Epithelial cell of proximal tubule (primary cell): ENCODE results near the gene WNT16. TPM values are rescaled to one million over a fixed set of nuclear protein-coding genes. Genes with fewer than 3 reads are reported as not detected.

Experiments
- DNase-seq: peaks from one replicate; pipeline ENCODE4 v3.0.0-alpha.2; 2011; ENCODE audit warnings: low read depth
- H3K4me3 ChIP-seq: 2 replicates; pipeline ENCODE4 v1.5.1; 2011; ENCODE audit warnings: low read depth, mild to moderate bottlenecking, low read length
- total RNA-seq: library from RNA; depleted of rRNA; stranded (reverse); fragments of >200 nt; gene quantifications from 2 replicates; pipeline ENCODE4 v1.2.3, GENCODE V29; 2015
- TF ChIP-seq, protein P1 (sequence below): conservative IDR thresholded peaks from 2 replicates; pipeline ENCODE4 v1.5.1; 2012; ENCODE audit warnings: low read depth, mild to moderate bottlenecking, low read length

Gene WNT16
- total RNA-seq, 1 donor from 2014 or later: not detected

DNA sequence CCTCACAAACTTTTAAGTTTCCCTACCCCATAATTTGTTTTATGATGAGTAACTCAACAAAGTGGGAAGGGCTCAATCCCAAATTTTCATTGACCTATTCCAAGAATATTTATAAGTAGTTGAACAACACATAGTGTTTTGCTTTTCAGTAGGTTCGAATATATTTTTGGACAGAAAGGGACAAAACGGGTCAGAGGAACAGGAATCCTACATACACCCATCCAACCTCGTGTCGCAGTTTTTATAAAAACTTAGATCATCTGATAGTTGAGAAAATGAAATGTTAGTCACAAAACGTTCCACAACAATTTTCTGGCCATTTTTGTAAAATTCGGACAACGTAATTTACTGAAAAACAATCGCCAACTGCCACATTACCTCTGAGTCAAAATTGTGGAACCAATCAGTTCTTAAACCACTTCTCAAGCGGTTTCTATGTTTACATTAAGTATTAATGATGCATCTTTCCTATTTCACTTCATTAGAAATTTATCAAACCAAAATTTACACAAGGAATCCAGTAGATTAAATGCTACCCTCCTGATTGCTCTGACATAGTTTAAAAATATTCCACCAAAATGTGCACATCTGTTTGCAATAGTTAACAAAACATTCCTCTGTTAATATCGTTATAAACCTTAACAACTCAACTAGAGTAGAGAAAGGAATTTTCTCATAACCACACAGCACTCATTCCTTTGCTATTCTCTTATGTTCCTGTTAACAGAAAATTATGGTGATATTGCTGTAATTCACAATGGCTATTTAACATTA lies 6.3 kb downstream of the WNT16 start:
- TF ChIP-seq, protein P1, sequence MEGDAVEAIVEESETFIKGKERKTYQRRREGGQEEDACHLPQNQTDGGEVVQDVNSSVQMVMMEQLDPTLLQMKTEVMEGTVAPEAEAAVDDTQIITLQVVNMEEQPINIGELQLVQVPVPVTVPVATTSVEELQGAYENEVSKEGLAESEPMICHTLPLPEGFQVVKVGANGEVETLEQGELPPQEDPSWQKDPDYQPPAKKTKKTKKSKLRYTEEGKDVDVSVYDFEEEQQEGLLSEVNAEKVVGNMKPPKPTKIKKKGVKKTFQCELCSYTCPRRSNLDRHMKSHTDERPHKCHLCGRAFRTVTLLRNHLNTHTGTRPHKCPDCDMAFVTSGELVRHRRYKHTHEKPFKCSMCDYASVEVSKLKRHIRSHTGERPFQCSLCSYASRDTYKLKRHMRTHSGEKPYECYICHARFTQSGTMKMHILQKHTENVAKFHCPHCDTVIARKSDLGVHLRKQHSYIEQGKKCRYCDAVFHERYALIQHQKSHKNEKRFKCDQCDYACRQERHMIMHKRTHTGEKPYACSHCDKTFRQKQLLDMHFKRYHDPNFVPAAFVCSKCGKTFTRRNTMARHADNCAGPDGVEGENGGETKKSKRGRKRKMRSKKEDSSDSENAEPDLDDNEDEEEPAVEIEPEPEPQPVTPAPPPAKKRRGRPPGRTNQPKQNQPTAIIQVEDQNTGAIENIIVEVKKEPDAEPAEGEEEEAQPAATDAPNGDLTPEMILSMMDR: no peak
- DNase-seq: no peak

DNA sequence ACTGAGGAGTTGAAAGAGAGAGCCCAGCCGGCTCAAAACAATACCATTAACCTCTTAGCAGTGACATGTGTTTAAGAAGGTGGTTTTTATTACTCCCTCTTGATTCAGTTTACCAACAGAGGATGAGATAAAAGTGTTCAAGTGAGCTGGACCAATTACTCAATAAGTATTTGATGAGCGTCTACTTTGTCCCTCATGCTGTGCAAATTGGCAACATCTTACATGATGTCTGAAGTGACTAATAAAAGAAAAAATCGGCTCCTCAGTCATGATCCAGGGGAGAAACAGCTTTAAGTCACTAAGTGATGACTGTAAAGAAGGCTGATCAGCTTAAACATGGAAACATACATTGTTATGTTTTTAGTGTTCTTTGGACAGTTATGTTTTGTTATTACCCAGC lies 7.8 kb downstream of the WNT16 start:
- TF ChIP-seq, protein P1: no peak
- no peak for DNase-seq

More for the DNA sequence above, 6.3 kb downstream of the WNT16 start:
- no peak overlapping the region for H3K4me3 ChIP-seq

DNA sequence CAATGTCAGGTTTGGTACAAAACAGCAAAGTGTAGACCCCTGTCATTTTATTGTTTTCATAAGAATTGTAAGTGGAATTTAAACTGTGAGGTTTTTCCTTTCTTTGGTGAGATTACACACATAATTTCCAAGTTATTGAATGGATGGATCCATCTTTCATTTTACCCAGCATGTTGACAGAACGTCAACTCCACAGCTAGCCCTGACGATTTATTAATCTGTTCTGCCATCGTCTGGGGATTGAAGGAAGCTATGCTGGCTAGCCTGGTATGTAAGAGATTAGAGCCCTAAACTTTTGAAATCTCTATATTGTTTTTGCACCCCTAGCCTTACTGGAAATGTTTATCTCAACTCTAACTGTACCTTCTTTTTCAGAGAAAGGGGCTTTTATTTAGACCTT lies 8.6 kb downstream of the WNT16 start:
- DNase-seq: no peak
- TF ChIP-seq, protein P1: peak; percentile 13
- no peak overlapping the region for H3K4me3 ChIP-seq

More for the DNA sequence above, 7.8 kb downstream of the WNT16 start:
- H3K4me3 ChIP-seq: no peak overlapping the region

DNA sequence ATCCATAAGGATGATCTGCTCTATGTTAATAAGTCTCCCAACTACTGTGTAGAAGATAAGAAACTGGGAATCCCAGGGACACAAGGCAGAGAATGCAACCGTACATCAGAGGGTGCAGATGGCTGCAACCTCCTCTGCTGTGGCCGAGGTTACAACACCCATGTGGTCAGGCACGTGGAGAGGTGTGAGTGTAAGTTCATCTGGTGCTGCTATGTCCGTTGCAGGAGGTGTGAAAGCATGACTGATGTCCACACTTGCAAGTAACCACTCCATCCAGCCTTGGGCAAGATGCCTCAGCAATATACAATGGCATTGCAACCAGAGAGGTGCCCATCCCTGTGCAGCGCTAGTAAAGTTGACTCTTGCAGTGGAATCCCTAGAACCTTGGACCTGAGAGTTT lies 10.3 kb downstream of the WNT16 start:
- no peak for DNase-seq
- TF ChIP-seq, protein P1: no peak

DNA sequence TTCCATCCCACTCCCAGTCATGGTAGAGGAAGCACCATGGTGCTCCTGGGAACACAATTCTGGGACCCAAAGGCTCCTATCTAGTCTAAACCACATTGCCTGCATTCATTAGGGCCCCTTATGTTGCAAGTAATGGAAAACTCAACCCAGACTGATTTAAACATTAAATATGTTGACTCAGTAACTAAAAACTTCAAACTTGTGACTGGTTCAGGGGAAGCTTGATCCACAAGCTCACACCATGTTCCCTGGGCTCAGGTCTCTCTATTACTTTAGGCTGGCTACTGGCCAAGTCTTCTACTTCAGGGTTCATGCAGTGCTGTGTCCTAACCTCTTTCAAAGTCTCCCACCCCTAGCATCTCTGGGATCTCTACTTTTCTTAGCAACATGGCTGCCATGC lies 13.1 kb downstream of the WNT16 start:
- no peak overlapping the region for H3K4me3 ChIP-seq
- TF ChIP-seq, protein P1: no peak
- peak; percentile 13 for DNase-seq

More for the DNA sequence above, 10.3 kb downstream of the WNT16 start:
- no peak overlapping the region for H3K4me3 ChIP-seq

DNA sequence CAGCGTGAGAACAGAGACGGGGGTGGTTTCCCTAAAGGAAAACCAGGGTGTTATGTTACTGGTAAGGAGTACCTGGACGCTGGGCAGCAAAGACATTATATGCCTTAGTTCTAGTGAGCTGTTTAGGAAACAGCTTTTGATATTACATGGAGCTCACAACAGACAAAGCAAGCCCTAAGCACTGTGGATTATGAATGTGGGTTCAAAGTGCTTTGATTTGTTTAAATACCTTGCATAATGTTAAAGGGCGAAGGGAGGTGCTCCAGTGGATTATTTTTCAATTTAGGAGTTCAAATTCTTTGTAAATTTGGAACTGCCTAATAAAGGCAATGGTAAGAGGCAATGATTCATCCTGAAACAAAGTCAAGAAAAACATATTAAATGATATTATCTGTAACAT lies 13.8 kb downstream of the WNT16 start:
- TF ChIP-seq, protein P1: no peak
- no peak for DNase-seq
- no peak overlapping the region for H3K4me3 ChIP-seq

DNA sequence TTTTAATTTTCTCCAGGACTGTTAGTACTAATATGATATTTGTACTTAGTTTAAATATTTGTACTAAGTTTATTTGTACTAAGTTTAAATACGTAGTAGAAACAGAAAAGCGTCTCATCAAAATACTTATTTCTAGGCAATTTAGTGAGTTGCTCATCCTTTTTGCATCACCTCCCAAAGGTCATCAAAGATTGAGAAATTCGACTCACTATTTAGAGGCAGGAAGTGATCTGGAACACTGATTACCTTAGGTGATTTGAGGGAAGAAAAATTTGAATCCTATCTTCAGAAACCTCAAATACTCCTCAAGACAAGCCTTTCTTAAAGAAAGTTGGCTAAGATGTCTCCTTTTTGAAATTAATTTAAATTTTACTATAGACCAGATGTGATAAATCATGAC lies 14.5 kb downstream of the WNT16 start:
- no peak overlapping the region for H3K4me3 ChIP-seq
- peak; percentile 16 for DNase-seq
- TF ChIP-seq, protein P1: no peak
